ENCODE measurements around the gene FCER2. TPM values are rescaled to one million over a fixed set of nuclear protein-coding genes. Genes with fewer than 3 reads are reported as not detected.

FCER2 gene
- total and polyA plus RNA-seq, 11 donors, result 0.06 to 1.5 (median 0.23) TPM; not detected in 6

DNA sequence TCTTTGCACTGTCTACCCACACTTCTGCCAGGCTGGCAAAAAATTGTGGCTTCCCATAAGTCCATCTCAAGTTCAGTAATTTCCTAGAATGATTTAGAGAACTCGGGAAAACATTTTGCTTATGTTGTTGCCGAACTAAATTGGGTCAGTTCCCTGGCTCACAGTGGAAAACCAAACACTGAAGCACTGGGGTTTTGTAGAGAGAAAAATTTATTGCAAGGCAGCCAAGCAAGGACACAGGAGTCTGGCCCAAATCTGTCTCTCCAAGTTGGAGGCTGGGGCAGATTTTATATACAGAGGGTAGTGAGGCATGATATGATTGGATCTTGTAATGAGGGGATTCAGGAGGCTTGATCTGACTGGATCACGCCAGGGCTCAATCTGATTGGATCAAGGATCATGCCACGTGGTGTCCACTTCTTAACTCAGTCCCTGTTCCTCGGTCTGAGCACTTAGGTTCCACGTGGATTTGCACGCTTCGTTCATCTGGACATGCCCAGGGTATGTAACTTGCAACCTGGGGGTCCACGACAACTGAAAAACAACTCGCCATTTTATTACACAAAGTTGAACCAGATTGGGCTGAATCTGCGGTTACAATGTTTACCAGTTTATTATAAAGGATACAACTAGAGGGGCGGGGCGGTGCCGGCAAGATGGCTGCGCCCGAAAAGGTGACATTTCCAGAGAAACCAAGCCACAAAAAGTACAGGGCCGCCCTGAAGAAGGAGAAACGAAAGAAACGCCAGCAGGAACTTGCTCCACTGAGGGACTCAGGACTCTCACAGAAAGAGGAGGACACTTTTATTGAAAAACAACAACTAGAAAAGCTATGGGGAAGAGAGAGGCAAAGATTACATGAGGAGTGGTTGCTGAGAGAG is 38.1 kb upstream of the FCER2 start:
- 79 to 86% (median 82%) methylated on average over 19 of the region's 19 CpGs for WGBS, 4 donors
- peak overlapping the region in 1 of 12 donors; percentile 80 for H3K27ac ChIP-seq
- peaks cover 0 to 14% (median 0%) of the 10 kb centered on the region in 12 donors for H3K4me1 ChIP-seq
- no peak for DNase-seq
- H3K36me3 ChIP-seq, result no peaks in the 10 kb centered on the region
- TF ChIP-seq POLR2A (IDR thresholded peaks at IDR 0.05), result no peak
- TF ChIP-seq, protein P1, sequence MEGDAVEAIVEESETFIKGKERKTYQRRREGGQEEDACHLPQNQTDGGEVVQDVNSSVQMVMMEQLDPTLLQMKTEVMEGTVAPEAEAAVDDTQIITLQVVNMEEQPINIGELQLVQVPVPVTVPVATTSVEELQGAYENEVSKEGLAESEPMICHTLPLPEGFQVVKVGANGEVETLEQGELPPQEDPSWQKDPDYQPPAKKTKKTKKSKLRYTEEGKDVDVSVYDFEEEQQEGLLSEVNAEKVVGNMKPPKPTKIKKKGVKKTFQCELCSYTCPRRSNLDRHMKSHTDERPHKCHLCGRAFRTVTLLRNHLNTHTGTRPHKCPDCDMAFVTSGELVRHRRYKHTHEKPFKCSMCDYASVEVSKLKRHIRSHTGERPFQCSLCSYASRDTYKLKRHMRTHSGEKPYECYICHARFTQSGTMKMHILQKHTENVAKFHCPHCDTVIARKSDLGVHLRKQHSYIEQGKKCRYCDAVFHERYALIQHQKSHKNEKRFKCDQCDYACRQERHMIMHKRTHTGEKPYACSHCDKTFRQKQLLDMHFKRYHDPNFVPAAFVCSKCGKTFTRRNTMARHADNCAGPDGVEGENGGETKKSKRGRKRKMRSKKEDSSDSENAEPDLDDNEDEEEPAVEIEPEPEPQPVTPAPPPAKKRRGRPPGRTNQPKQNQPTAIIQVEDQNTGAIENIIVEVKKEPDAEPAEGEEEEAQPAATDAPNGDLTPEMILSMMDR (IDR thresholded peaks at IDR 0.05), result no peak
- peak in 1 of 4 donors; percentile 36 for ATAC-seq
- peaks cover 0 to 3% (median 0%) of the 10 kb centered on the region in 9 donors for H3K27me3 ChIP-seq
- no peaks in the 10 kb centered on the region for H3K9me3 ChIP-seq
- H3K4me3 ChIP-seq, result no peak overlapping the region
- intact Hi-C loops (cut with DNase I), result no loop called here

DNA sequence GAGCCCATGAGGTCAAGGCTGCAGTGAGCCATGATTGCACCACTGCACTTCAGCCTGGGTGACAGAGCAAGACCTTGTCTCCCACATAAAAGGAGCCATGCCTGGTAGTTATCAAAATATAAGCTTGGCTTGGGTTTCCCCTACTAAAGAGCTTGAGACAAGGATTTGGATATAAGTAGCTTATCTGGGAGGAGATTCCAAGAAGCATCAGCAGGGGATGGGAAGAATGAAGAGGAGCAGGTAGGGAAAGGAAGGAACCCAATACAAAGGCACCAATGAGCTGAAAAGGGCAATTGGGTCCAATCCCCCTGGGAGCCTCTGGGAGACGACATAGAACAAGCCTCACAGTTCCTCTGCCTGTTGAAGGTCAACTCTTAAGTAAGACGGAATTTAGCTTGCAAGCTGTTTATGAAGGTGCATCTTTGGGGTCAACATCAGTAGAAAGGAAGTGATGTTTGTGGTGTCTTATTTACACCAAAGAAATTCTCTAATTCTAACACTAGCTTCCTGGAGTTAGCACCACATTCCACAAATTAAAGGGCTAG is 37.4 kb upstream of the FCER2 start:
- WGBS, 4 donors, result 32 to 49% (median 42%) methylated on average over 2 of the region's 2 CpGs
- Histone ChIP-seq H3K36me3 (no peaks in the 10 kb centered on the region), H3K9me3 (no peaks in the 10 kb centered on the region), H3K27ac (peak overlapping the region in 1 of 12 donors; percentile 80), H3K4me3 (no peak overlapping the region), H3K27me3 (peaks cover 0 to 4% (median 0%) of the 10 kb centered on the region in 9 donors), H3K4me1 (peaks cover 0 to 14% (median 0%) of the 10 kb centered on the region in 12 donors)
- no peak for DNase-seq
- intact Hi-C loops (cut with DNase I), result no loop called here
- no peak for ATAC-seq
- TF ChIP-seq, protein P1 (IDR thresholded peaks at IDR 0.05), result no peak
- no peak for TF ChIP-seq POLR2A (IDR thresholded peaks at IDR 0.05)

DNA sequence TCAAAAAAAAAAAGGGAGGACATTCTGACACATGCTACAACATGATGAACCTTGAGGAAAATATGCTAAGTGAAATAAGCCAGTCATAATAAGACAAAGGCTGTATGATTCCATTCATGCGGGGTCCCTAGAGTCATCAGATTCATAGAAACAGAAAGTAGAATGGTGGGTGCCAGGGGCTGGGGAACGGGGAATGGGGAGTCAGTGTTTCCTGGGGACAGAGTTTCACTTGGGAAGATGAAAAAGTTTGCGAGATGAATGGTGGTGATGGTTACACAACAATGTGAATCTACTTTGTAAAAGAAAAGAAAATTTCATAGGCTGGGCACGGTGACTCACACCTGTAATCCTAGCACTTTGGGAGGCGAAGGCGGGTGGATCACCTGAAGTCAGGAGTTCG is 36.1 kb upstream of the FCER2 start:
- peaks cover 0 to 14% (median 0%) of the 10 kb centered on the region in 12 donors for H3K4me1 ChIP-seq
- H3K9me3 ChIP-seq, result no peaks in the 10 kb centered on the region
- no peak overlapping the region for H3K4me3 ChIP-seq
- ATAC-seq, result no peak
- intact Hi-C loops (cut with DNase I), result no loop called here
- no peaks in the 10 kb centered on the region for H3K36me3 ChIP-seq
- WGBS, 4 donors, result 74 to 88% (median 78%) methylated on average over 7 of the region's 7 CpGs
- H3K27ac ChIP-seq, result no peak overlapping the region
- DNase-seq, result no peak
- H3K27me3 ChIP-seq, result peaks cover 0 to 7% (median 0%) of the 10 kb centered on the region in 9 donors
- no peak for TF ChIP-seq POLR2A (IDR thresholded peaks at IDR 0.05)
- TF ChIP-seq, protein P1 (IDR thresholded peaks at IDR 0.05), result no peak

DNA sequence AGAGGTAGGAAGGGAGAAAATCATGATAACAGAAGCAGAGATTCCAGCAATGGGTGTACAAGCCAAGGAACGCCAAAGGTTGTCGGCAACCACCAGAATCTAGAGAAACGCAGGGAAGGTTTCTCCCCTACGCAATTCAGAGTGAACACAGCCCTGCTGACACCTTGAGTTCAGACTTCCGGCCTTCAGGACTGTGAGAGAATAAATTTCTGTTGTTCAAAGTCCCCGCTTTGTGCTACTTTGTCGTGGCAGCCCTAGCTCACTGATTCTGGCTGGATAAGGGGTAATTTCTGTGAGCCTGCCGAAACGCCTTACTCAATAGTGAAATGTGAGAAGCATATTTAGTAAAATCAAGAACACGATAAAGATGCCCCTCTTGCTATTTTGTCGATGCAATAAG is 35.3 kb upstream of the FCER2 start:
- no peak overlapping the region for H3K4me3 ChIP-seq
- TF ChIP-seq, protein P1 (IDR thresholded peaks at IDR 0.05), result no peak
- TF ChIP-seq POLR2A (IDR thresholded peaks at IDR 0.05), result no peak
- no peaks in the 10 kb centered on the region for H3K36me3 ChIP-seq
- H3K4me1 ChIP-seq, result peaks cover 0 to 14% (median 0%) of the 10 kb centered on the region in 12 donors
- DNase-seq (no peak), ATAC-seq (no peak)
- no peaks in the 10 kb centered on the region for H3K9me3 ChIP-seq
- peaks cover 0 to 14% (median 2%) of the 10 kb centered on the region in 9 donors for H3K27me3 ChIP-seq
- intact Hi-C loops (cut with DNase I), result no loop called here
- 81 to 82% (median 81%) methylated on average over 11 of the region's 11 CpGs for WGBS, 4 donors
- no peak overlapping the region for H3K27ac ChIP-seq

All from heart left ventricle (tissue), 16 donors.